Posterior vena cava (tissue), 2 donors: Measurements from ENCODE around the gene ZNF827. TPM values are rescaled to one million over a fixed set of nuclear protein-coding genes. Genes with fewer than 3 reads are reported as not detected.
A peak's percentile ranks its signal among the peaks of the same experiment; 100 is the strongest.

Source experiments
- DNase-seq: peaks from one replicate; pipeline ENCODE4 v3.0.0-alpha.2; 2020; ENCODE audit warnings: low spot score
- intact Hi-C, 2 donors: fragments of 100-400 bp; cut with DNase I; formaldehyde crosslinking; loops; one replicate each; pipeline versions ENCODE4 v1.14.1 to v1.14.2; 2022 to 2023
- long read RNA-seq, 2 donors: library from polyadenylated mRNA; unstranded; transcript quantifications; one replicate each; pipeline ENCODE4 v2.0.0, GENCODE V29; 2020 to 2021
- total RNA-seq, 2 donors: library from RNA; stranded (reverse); fragmentation: NEBNext Ultra II Directional; extraction: Animal tissue kit (Norgen Biotek cat#: 25700); gene quantifications; one replicate each; pipeline ENCODE4 v1.2.1, GENCODE V29; 2021
- donor health status: DM: yes; HTN: yes; CAD: no.
- donor health status: DM: yes; HTN: yes; CAD: no.

Gene ZNF827
- total RNA-seq: 10 to 100 TPM; 11.3 to 11.9 TPM
- long read RNA-seq, donor 1, partial matches to known transcripts: 0 of 3 reads
- long read RNA-seq, donor 1, other reads (novel, unspliced or antisense): 3 of 3 reads
- long read RNA-seq, donor 2, full-length matches to known transcripts: 1 of 6 reads
- long read RNA-seq, donor 2, partial matches to known transcripts: 3 of 6 reads
- long read RNA-seq, donor 2, other reads (novel, unspliced or antisense): 2 of 6 reads

GRCh38 chr4:145938618-145939440 lies at the start of gene ZNF827:
ZNF827 (minus strand) TSS chr4:145938823; CDS start chr4:145938407, 416 bp downstream.
- peak; percentile 85 for DNase-seq
- intact Hi-C loops: loop anchor here (10.0 kb wide), 2 partner anchors 54 to 204 kb away; no protein-coding TSS in a partner anchor

- no peak for DNase-seq
- intact Hi-C loops: no loop called here
These were observed 45.9 kb upstream of the ZNF827 start for GRCh38 chr4:145984563-145984962.

- intact Hi-C loops: no loop called here
These were observed 44.2 kb upstream of the ZNF827 start for GRCh38 chr4:145982791-145983190.

GRCh38 chr4:145979160-145979559 lies 40.5 kb upstream of the ZNF827 start:
- DNase-seq: no peak
- intact Hi-C loops: no loop called here

More at GRCh38 chr4:145982791-145983190, 44.2 kb upstream of the ZNF827 start:
- DNase-seq: no peak

GRCh38 chr4:145976680-145977079 lies 38.1 kb upstream of the ZNF827 start:
- DNase-seq: no peak
- intact Hi-C loops: no loop called here

GRCh38 chr4:145960012-145960411 lies 21.4 kb upstream of the ZNF827 start:
- no peak for DNase-seq
- intact Hi-C loops: no loop called here

GRCh38 chr4:145957302-145957701 lies 18.7 kb upstream of the ZNF827 start:
- no peak for DNase-seq
- intact Hi-C loops: no loop called here

- DNase-seq: no peak
- intact Hi-C loops: no loop called here
These were observed 17.8 kb upstream of the ZNF827 start for GRCh38 chr4:145956288-145956890.

- no peak for DNase-seq
- intact Hi-C loops: no loop called here
These were observed 16.3 kb upstream of the ZNF827 start for GRCh38 chr4:145954924-145955339.

- intact Hi-C loops: no loop called here
- DNase-seq: no peak
These were observed 13.3 kb upstream of the ZNF827 start for GRCh38 chr4:145951931-145952330.

- no peak for DNase-seq
- intact Hi-C loops: no loop called here
These were observed 7.0 kb upstream of the ZNF827 start for GRCh38 chr4:145945431-145946155.

- DNase-seq: no peak
- intact Hi-C loops: no loop called here
These were observed 6.3 kb upstream of the ZNF827 start for GRCh38 chr4:145944886-145945285.

GRCh38 chr4:145939856-145940255 lies 1.2 kb upstream of the ZNF827 start:
- no peak for DNase-seq
- intact Hi-C loops: loop anchor here (10.0 kb wide), 2 partner anchors 55 to 205 kb away; no protein-coding TSS in a partner anchor

- intact Hi-C loops: loop anchor here (10.0 kb wide), 2 partner anchors 55 to 205 kb away; no protein-coding TSS in a partner anchor
- no peak for DNase-seq
These were observed 773 bp upstream of the ZNF827 start for GRCh38 chr4:145939441-145939750.

- intact Hi-C loops: loop anchor here (10.0 kb wide), 2 partner anchors 53 to 203 kb away; no protein-coding TSS in a partner anchor
- DNase-seq: no peak
These were observed 532 bp downstream of the ZNF827 start for GRCh38 chr4:145937971-145938611.

- intact Hi-C loops: loop anchor here (10.0 kb wide), 2 partner anchors 52 to 202 kb away; no protein-coding TSS in a partner anchor
These were observed 1.4 kb downstream of the ZNF827 start for GRCh38 chr4:145936997-145937901.

GRCh38 chr4:145936142-145936996 lies 2.3 kb downstream of the ZNF827 start:
- peak; percentile 86 for DNase-seq
- intact Hi-C loops: loop anchor here (10.0 kb wide), 2 partner anchors 52 to 202 kb away; no protein-coding TSS in a partner anchor

More at GRCh38 chr4:145936997-145937901, 1.4 kb downstream of the ZNF827 start:
- DNase-seq: peak; percentile 88
